Chondrocyte (in vitro differentiated cells): ENCODE results near the gene CAMSAP3. TPM values are rescaled to one million over a fixed set of nuclear protein-coding genes. Genes with fewer than 3 reads are reported as not detected.
A peak's percentile ranks its signal among the peaks of the same experiment; 100 is the strongest.

Source experiments
- DNase-seq: peaks from one replicate; pipeline ENCODE4 v3.0.0; 2021; ENCODE audit warnings: mixed read lengths, low spot score
- H3K27ac Mint-ChIP-seq: one replicate; pipeline ENCODE4 v1.8.0; 2021; ENCODE audit warnings: mild to moderate bottlenecking, moderate library complexity, mixed read lengths; ENCODE audit not compliant: unreplicated experiment
- H3K27me3 Mint-ChIP-seq: 2 replicates; pipeline ENCODE4 v1.8.0; 2021; ENCODE audit warnings: low read depth, mixed read lengths
- H3K36me3 Mint-ChIP-seq: 2 replicates; pipeline ENCODE4 v1.8.0; 2021; ENCODE audit warnings: low read depth, mixed read lengths
- H3K4me1 Mint-ChIP-seq: 2 replicates; pipeline ENCODE4 v1.8.0; 2021; ENCODE audit warnings: low read depth, mild to moderate bottlenecking, mixed read lengths
- H3K4me3 Mint-ChIP-seq: one replicate; pipeline ENCODE4 v1.8.0; 2021; ENCODE audit warnings: mild to moderate bottlenecking, moderate library complexity, mixed read lengths; ENCODE audit not compliant: unreplicated experiment
- H3K9me3 Mint-ChIP-seq: 2 replicates; pipeline ENCODE4 v1.8.0; 2021; ENCODE audit warnings: low read depth, mixed read lengths
- total RNA-seq: library from RNA; stranded (reverse); gene quantifications from 3 replicates; pipeline ENCODE4 v1.2.1, GENCODE V29; 2021
- TF ChIP-seq, protein P1 (sequence below): fragments of 200-600 bp; sonication (generic); IDR thresholded peaks from 2 replicates; pipeline ENCODE4 v1.5.0; 2021; ENCODE audit warnings: antibody characterized with exemption, mild to moderate bottlenecking, moderate library complexity

Gene CAMSAP3
- total RNA-seq, 1 donor from 2014 or later = 0.42 TPM

DNA sequence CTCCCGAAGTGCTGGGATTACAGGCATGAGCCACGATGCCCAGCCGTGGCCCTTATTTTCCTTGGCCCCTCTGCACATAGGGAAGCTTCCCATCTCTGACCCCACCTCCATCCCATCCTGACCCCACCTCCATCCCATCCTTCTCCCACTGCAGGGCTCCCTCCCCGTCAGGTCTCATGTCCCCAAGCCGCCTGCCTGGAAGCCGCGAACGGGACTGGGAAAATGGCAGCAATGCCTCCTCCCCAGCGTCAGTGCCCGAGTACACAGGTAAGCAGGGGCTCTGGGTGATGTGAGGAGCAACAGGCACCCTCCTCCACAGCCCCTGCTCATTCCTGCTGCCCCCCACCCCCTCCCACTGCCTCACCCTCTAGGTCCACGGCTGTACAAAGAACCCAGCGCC is 21.5 kb downstream of the CAMSAP3 start:
- Mint-ChIP-seq H3K4me3 (no peak overlapping the region), H3K27ac (no peak overlapping the region), H3K4me1 (no peaks in the 10 kb centered on the region), H3K27me3 (no peaks in the 10 kb centered on the region), H3K36me3 (peaks cover 6% of the 10 kb centered on the region), H3K9me3 (no peaks in the 10 kb centered on the region)
- TF ChIP-seq, protein P1, sequence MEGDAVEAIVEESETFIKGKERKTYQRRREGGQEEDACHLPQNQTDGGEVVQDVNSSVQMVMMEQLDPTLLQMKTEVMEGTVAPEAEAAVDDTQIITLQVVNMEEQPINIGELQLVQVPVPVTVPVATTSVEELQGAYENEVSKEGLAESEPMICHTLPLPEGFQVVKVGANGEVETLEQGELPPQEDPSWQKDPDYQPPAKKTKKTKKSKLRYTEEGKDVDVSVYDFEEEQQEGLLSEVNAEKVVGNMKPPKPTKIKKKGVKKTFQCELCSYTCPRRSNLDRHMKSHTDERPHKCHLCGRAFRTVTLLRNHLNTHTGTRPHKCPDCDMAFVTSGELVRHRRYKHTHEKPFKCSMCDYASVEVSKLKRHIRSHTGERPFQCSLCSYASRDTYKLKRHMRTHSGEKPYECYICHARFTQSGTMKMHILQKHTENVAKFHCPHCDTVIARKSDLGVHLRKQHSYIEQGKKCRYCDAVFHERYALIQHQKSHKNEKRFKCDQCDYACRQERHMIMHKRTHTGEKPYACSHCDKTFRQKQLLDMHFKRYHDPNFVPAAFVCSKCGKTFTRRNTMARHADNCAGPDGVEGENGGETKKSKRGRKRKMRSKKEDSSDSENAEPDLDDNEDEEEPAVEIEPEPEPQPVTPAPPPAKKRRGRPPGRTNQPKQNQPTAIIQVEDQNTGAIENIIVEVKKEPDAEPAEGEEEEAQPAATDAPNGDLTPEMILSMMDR = no peak
- DNase-seq = no peak

DNA sequence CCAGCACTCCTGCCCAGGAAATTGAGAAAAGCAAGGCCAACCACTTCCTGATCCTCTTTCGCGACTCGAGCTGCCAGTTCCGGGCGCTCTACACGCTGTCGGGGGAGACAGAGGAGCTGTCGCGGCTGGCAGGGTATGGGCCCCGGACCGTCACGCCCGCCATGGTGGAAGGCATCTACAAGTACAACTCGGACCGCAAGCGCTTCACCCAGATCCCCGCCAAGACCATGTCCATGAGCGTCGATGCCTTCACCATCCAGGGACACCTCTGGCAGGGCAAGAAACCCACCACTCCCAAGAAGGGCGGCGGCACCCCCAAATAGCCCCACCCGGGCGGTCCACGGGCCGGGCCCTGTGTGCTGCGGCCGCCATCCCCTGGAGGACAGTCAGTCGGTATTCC is 22.1 kb downstream of the CAMSAP3 start:
- Mint-ChIP-seq H3K36me3 (peaks cover 9% of the 10 kb centered on the region), H3K4me1 (no peaks in the 10 kb centered on the region), H3K27me3 (no peaks in the 10 kb centered on the region), H3K4me3 (no peak overlapping the region), H3K27ac (no peak overlapping the region), H3K9me3 (no peaks in the 10 kb centered on the region)
- DNase-seq = no peak
- TF ChIP-seq, protein P1 = no peak

DNA sequence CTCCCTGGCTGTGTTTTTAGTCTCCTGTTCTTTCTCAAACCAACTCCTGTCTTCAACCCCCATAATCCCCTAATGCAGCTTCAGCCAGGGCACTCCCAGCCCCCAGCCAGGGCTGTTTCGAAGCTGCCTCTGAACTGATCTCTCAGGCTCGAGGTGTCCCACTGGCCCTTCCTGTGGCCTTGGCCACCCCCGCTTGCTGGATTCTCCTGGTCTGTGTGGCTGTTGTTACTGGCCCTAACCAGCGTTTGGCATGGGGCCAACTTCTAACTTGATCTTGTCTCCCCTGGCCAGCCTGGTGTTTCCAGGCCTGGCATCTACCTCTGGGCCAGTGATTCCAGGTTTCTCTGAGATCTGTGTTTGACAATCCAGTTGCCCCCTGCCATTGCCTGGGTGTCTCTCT is 22.7 kb downstream of the CAMSAP3 start:
- Mint-ChIP-seq H3K9me3 (no peaks in the 10 kb centered on the region), H3K4me3 (no peak overlapping the region), H3K36me3 (peaks cover 15% of the 10 kb centered on the region), H3K4me1 (no peaks in the 10 kb centered on the region), H3K27me3 (no peaks in the 10 kb centered on the region), H3K27ac (no peak overlapping the region)
- TF ChIP-seq, protein P1 = no peak
- no peak for DNase-seq

DNA sequence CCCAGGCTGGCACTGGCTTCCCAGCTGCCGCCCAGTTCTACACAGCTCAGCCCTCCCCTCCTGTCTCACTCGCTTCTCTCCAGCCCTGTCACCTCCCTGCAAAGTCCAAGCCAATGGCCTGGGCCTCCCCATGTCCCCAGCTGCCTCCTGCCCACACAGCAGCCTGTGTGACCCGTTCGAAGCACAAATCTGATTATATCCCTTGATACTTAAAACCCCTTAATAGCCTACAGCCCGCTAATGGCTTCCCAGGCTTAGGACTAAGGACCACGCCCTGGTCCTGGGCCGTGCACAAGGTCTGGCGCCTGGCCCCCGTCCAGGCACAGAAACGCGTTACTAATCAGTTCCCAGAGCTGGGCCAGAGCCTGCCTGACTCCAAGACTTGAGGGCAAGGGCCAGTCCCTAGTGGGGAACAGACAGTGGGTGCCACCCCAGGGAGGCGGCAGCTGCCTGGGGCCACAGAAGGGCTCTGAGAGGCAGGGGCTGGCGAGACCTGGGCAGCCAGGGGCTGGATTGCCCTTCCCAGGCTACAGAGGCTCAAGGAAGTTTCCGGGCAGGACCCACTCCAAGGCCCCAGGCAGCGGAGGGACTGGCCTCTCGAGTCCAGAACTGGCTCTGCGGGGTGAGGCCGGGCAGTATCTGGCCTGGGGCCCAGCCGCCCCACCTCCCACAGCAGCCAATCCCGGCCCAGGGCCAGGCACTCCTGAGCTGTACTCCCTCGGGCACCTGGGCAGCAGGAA is 23.3 kb downstream of the CAMSAP3 start:
- Mint-ChIP-seq H3K36me3 (peaks cover 15% of the 10 kb centered on the region), H3K27me3 (no peaks in the 10 kb centered on the region), H3K4me1 (no peaks in the 10 kb centered on the region), H3K27ac (no peak overlapping the region), H3K9me3 (no peaks in the 10 kb centered on the region), H3K4me3 (no peak overlapping the region)
- peak; percentile 70 for DNase-seq
- TF ChIP-seq, protein P1 = no peak

DNA sequence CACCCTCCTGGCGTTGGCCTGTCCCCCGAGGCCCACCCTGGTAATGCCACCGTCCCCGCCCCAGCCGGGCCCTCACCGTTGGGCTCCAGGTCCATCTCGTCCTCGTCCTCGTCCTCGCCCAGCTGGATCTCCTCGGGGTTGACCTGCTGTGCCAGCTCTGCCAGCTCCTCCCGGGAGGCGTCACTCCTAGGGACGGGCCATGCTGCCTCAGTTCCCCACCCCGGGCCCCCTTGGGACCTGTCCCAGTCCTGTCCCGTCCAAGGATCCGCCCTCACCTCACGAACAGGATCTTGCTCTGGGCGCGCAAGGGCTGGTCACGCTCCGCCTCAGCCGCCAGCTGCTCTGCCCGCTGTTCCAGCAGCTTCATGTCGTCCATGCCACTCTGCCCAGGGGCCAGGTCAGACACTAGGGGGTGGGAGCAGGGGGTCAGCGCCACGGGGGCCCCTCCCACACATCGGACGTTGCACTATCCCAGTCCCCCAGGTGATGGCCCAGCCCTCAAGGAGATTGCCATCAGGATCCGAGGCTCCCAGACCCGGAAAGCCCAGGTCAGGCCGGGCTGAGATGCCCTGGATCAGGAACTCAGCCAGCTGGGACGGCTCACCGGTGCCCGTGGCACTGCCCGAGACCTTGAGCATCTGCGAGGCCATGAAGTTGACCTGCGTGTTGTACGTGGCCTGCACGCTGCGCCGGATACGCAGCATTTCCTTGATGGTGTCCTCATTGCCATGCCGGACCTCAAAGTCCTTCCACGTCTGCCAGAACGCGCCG is 24.2 kb downstream of the CAMSAP3 start:
- Mint-ChIP-seq H3K4me3 (no peak overlapping the region), H3K27me3 (no peaks in the 10 kb centered on the region), H3K27ac (no peak overlapping the region), H3K4me1 (no peaks in the 10 kb centered on the region), H3K36me3 (peaks cover 16% of the 10 kb centered on the region), H3K9me3 (no peaks in the 10 kb centered on the region)
- DNase-seq = peak; percentile 94
- TF ChIP-seq, protein P1 = no peak
